BJ (cell line): ENCODE results near the gene COL11A2. TPM values are rescaled to one million over a fixed set of nuclear protein-coding genes. Genes with fewer than 3 reads are reported as not detected.

ENCODE experiments used
- CTCF ChIA-PET: fragments of 350-600 bp; formaldehyde crosslinking; extraction: SDS; loops from one replicate; lab custom pipeline; 2021; ENCODE audit warnings: antibody characterized with exemption, inconsistent platforms; lab: Yijun Ruan, JAX
- POLR2A ChIA-PET: fragments of 300-600 bp; sonication (Branson Sonifier 250); formaldehyde crosslinking; extraction: SDS; loops from one replicate; lab custom pipeline; 2021; ENCODE audit warnings: antibody characterized with exemption; lab: Charles Lee
- DNase-seq: peaks from one replicate; pipeline ENCODE4 v3.0.0-alpha.2; 2011; ENCODE audit warnings: low read depth
- H3K27me3 ChIP-seq: 2 replicates; pipeline ENCODE4 v1.6.0; 2011; ENCODE audit warnings: low read length; ENCODE audit not compliant: control insufficient read depth, insufficient read depth
- H3K36me3 ChIP-seq: 2 replicates; pipeline ENCODE4 v1.5.1; 2011; ENCODE audit warnings: low read length; ENCODE audit not compliant: control insufficient read depth, insufficient read depth
- H3K4me3 ChIP-seq: 2 replicates; pipeline ENCODE4 v1.5.1; 2011; ENCODE audit warnings: low read depth, mild to moderate bottlenecking, control low read depth, low read length
- polyA plus RNA-seq: library from polyadenylated mRNA; depleted of rRNA; stranded (reverse); fragments of >200 nt; gene quantifications from 2 replicates; pipeline ENCODE4 v1.2.3, GENCODE V29; 2011
- TF ChIP-seq, protein P1 (sequence below): IDR thresholded peaks from 2 replicates; pipeline ENCODE4 v1.5.1; 2011; ENCODE audit warnings: low read depth, mild to moderate bottlenecking, control low read depth, inconsistent platforms, low read length, moderate library complexity; ENCODE audit not compliant: insufficient read depth

Gene COL11A2
- polyA plus RNA-seq, 1 experiment = 0.91 TPM

DNA sequence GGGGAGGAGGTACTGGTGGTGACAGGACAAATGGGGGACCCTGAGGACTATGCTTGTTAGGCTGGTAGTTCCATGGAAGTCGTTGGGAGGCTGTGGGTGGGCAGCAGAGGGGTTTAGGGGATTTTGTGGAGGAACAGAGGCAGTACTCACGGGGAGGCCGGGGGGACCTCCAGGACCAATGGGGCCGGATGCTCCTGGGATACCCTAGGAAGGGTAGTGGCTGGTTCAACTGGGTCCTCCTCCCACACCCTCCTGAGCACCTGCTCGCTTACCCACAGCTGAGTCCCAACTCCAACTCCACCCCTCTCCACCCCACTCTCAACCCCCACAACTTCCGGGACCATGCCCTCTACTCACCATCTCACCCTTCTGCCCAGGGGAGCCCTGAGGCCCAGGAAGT is 25.9 kb downstream of the COL11A2 start:
- TF ChIP-seq, protein P1, sequence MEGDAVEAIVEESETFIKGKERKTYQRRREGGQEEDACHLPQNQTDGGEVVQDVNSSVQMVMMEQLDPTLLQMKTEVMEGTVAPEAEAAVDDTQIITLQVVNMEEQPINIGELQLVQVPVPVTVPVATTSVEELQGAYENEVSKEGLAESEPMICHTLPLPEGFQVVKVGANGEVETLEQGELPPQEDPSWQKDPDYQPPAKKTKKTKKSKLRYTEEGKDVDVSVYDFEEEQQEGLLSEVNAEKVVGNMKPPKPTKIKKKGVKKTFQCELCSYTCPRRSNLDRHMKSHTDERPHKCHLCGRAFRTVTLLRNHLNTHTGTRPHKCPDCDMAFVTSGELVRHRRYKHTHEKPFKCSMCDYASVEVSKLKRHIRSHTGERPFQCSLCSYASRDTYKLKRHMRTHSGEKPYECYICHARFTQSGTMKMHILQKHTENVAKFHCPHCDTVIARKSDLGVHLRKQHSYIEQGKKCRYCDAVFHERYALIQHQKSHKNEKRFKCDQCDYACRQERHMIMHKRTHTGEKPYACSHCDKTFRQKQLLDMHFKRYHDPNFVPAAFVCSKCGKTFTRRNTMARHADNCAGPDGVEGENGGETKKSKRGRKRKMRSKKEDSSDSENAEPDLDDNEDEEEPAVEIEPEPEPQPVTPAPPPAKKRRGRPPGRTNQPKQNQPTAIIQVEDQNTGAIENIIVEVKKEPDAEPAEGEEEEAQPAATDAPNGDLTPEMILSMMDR = no peak
- no peak for DNase-seq
- Histone ChIP-seq H3K36me3 (no peaks in the 10 kb centered on the region), H3K27me3 (peaks cover 1% of the 10 kb centered on the region), H3K4me3 (no peak overlapping the region)
- POLR2A ChIA-PET = no interaction called here
- CTCF ChIA-PET = no interaction called here

- ChIA-PET CTCF (interaction anchor here (1.8 kb wide), 1 partner anchor 18 kb away, joined by 3 read pairs; no protein-coding TSS in a partner anchor), POLR2A (no interaction called here)
- DNase-seq = no peak
- no peaks in the 10 kb centered on the region for H3K36me3 ChIP-seq
- H3K4me3 ChIP-seq = no peak overlapping the region
- TF ChIP-seq, protein P1 = no peak
- peaks cover 1% of the 10 kb centered on the region for H3K27me3 ChIP-seq
Observed at GRCh38 chr6:33165581-33166258, 26.5 kb downstream of the COL11A2 start.

- DNase-seq = no peak
- Histone ChIP-seq H3K27me3 (peaks cover 1% of the 10 kb centered on the region), H3K36me3 (no peaks in the 10 kb centered on the region), H3K4me3 (no peak overlapping the region)
- POLR2A ChIA-PET = no interaction called here
- CTCF ChIA-PET = interaction anchor here (1.2 to 1.8 kb wide), 4 partner anchors 8 to 83 kb away, joined by 3 to 8 read pairs (median 4); no protein-coding TSS in a partner anchor
- TF ChIP-seq, protein P1 = no peak
Observed at GRCh38 chr6:33164665-33165373, 27.4 kb downstream of the COL11A2 start.

- ChIA-PET CTCF (interaction anchor here (1.2 to 4.3 kb wide), 5 partner anchors 8 to 84 kb away, joined by 3 to 18 read pairs (median 5); no protein-coding TSS in a partner anchor), POLR2A (no interaction called here)
- DNase-seq = no peak
- TF ChIP-seq, protein P1 = no peak
- Histone ChIP-seq H3K27me3 (peaks cover 1% of the 10 kb centered on the region), H3K4me3 (no peak overlapping the region), H3K36me3 (no peaks in the 10 kb centered on the region)
Observed at GRCh38 chr6:33164176-33164575, 28.1 kb downstream of the COL11A2 start.

DNA sequence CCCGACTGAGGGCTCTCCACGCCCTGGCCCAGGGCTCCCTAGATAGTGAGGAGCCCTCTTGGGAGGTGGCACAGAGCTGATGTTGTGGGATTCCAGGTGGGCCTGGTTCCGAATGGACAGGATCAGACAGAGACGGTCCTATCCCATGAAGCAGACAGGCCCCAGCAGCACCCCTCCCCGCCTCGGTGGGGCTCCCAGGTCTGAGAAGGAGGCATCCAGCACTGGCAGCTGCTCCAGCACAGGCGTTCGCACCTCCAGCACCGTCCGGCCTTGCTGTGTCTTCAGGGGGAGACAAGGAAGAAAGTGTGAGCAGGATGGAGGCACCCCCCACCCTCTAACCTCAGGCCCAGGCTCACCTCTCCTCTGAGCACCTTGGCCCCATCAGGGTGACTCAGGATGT is 28.7 kb downstream of the COL11A2 start:
- POLR2A ChIA-PET = no interaction called here
- no peaks in the 10 kb centered on the region for H3K36me3 ChIP-seq
- no peak overlapping the region for H3K4me3 ChIP-seq
- DNase-seq = no peak
- TF ChIP-seq, protein P1 = no peak
- CTCF ChIA-PET = interaction anchor here (0.7 to 4.3 kb wide), 5 partner anchors 9 to 85 kb away, joined by 3 to 18 read pairs (median 5); no protein-coding TSS in a partner anchor
- H3K27me3 ChIP-seq = peaks cover 1% of the 10 kb centered on the region
